Amygdala (tissue), 56 donors: ENCODE data around the gene PROB1.

Experiments
- DNase-seq, 56 donors: peaks; one replicate each; lab custom pipeline; 2025; lab: John Stamatoyannopoulos, UW

Gene PROB1

GRCh38 chr5:139341689-139342422 is 53.0 kb downstream of the PROB1 start, which contains the start of gene PAIP2:
Gene PAIP2, plus strand, starts transcription at chr5:139341854. Its CDS starts 21,931 bp downstream, at chr5:139363785.
- DNase-seq, result peak; percentile 65 to 98 (median 93)

GRCh38 chr5:139341187-139341688 is 53.7 kb downstream of the PROB1 start:
- peak in 1 of 56 donors; percentile 26 for DNase-seq
